NB4 (cell line): ENCODE results near the gene NOX3.

Source experiments
- DNase-seq: peaks from one replicate; pipeline ENCODE4 v3.0.0; 2010; ENCODE audit warnings: low read depth
- H3K4me3 ChIP-seq: one replicate; pipeline ENCODE4 v1.5.1; 2011; ENCODE audit warnings: mild to moderate bottlenecking, low read depth, low read length, moderate library complexity
- CTCF ChIP-seq: IDR thresholded peaks from one replicate; pipeline ENCODE4 v1.5.1; 2012; ENCODE audit warnings: low read depth, low read length
- MYC ChIP-seq: IDR thresholded peaks from 2 replicates; pipeline ENCODE4 v1.6.1; 2011; ENCODE audit warnings: low read depth, low read length
- POLR2A ChIP-seq: IDR thresholded peaks from 2 replicates; pipeline ENCODE4 v1.6.1; 2011; ENCODE audit warnings: mild to moderate bottlenecking; ENCODE audit not compliant: insufficient read length; ENCODE audit errors: extremely low read depth
- TF ChIP-seq, protein P1 (sequence below): IDR thresholded peaks from 2 replicates; pipeline ENCODE4 v1.6.1; 2011; ENCODE audit warnings: low read depth, low read length

Gene NOX3

GRCh38 chr6:155440398-155441111 lies 15.1 kb downstream of the NOX3 start:
- TF ChIP-seq, protein P1, sequence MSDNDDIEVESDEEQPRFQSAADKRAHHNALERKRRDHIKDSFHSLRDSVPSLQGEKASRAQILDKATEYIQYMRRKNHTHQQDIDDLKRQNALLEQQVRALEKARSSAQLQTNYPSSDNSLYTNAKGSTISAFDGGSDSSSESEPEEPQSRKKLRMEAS, result no peak
- no peak for TF ChIP-seq CTCF
- TF ChIP-seq POLR2A, result no peak
- TF ChIP-seq MYC, result no peak
- H3K4me3 ChIP-seq, result no peak overlapping the region
- no peak for DNase-seq

- H3K4me3 ChIP-seq, result no peak overlapping the region
- no peak for TF ChIP-seq POLR2A
- TF ChIP-seq CTCF, result no peak
- TF ChIP-seq, protein P1, result no peak
- TF ChIP-seq MYC, result no peak
- no peak for DNase-seq
Measured at GRCh38 chr6:155439376-155439775, 16.3 kb downstream of the NOX3 start.

- TF ChIP-seq, protein P1, result no peak
- no peak for TF ChIP-seq POLR2A
- TF ChIP-seq MYC, result no peak
- no peak for TF ChIP-seq CTCF
- no peak overlapping the region for H3K4me3 ChIP-seq
- DNase-seq, result no peak
Measured at GRCh38 chr6:155436981-155437749, 18.5 kb downstream of the NOX3 start.

GRCh38 chr6:155434829-155435423 lies 20.7 kb downstream of the NOX3 start:
- no peak overlapping the region for H3K4me3 ChIP-seq
- TF ChIP-seq, protein P1, result no peak
- TF ChIP-seq MYC (no peak), CTCF (no peak), POLR2A (no peak)
- no peak for DNase-seq

DNA sequence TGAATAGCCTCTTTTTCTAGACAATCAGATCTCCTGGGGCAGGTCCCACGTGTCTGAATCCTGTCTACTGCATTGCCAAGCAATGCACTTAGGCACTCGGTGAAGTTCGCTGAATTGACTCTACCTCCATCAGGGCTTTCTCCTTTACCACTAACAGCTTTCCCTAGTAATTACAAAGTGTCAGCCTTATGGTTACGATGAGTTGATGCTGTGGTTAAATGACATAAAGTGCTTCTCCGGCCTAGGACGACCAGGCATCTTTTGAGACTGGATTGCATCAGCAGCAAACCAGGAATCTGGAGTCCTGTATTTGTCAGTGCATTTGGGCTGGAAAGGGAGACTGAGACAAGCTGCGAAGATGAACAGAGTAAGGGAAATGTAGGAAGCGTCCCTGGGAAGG lies 21.5 kb downstream of the NOX3 start:
- H3K4me3 ChIP-seq, result no peak overlapping the region
- TF ChIP-seq, protein P1, result no peak
- no peak for TF ChIP-seq CTCF
- no peak for TF ChIP-seq MYC
- no peak for TF ChIP-seq POLR2A
- no peak for DNase-seq
